Mesothelial cell of epicardium (in vitro differentiated cells): ENCODE measurements around the gene KCNJ4. TPM values are rescaled to one million over a fixed set of nuclear protein-coding genes. Genes with fewer than 3 reads are reported as not detected.

Experiments
- DNase-seq, 2 experiments: peaks; one replicate each; pipeline ENCODE4 v3.0.0; 2021; ENCODE audit warnings: low spot score in 2 of 2; ENCODE audit not compliant: unreplicated experiment in 2 of 2
- H3K27ac Mint-ChIP-seq: 2 replicates; pipeline ENCODE4 v1.8.0; 2021; ENCODE audit warnings: mixed read lengths
- H3K27me3 Mint-ChIP-seq: 2 replicates; pipeline ENCODE4 v1.8.0; 2021; ENCODE audit warnings: low read depth, mixed read lengths
- H3K36me3 Mint-ChIP-seq: 2 replicates; pipeline ENCODE4 v1.8.0; 2021; ENCODE audit warnings: mixed read lengths
- H3K4me1 Mint-ChIP-seq: 2 replicates; pipeline ENCODE4 v1.8.0; 2021; ENCODE audit warnings: mixed read lengths
- H3K4me3 Mint-ChIP-seq: 2 replicates; pipeline ENCODE4 v1.8.0; 2021; ENCODE audit warnings: mild to moderate bottlenecking, moderate library complexity, mixed read lengths
- H3K9me3 Mint-ChIP-seq: 2 replicates; pipeline ENCODE4 v1.8.0; 2021; ENCODE audit warnings: mixed read lengths
- total RNA-seq: library from RNA; stranded (reverse); gene quantifications from 3 replicates; pipeline ENCODE4 v1.2.1, GENCODE V29; 2021
- TF ChIP-seq, protein P1 (sequence below): fragments of 200-600 bp; sonication (generic); IDR thresholded peaks from one replicate; pipeline ENCODE4 v1.5.0; 2021; ENCODE audit warnings: antibody characterized with exemption; ENCODE audit not compliant: unreplicated experiment

KCNJ4 gene
- total RNA-seq, 1 donor from 2014 or later = 2.6 TPM

DNA sequence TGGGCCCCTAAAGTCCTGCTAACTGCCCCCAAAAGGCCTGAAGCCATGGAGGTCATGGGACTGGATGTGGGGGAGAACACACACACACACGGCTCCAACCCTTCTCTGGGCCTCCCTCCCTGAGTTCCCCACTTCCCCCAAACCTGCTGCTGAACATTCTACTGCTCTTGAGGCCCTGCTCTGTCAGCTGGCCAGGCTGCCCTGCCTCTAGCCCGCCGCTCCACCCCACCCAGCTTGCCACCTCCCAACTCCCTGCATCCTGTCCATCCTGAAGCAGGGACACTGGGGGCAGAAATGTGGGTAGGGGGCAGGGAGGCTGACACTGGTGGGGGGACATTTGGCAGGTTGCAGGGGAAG lies 1.0 kb downstream of the KCNJ4 start:
- no peaks in the 10 kb centered on the region for H3K36me3 Mint-ChIP-seq
- peaks cover 32% of the 10 kb centered on the region for H3K4me1 Mint-ChIP-seq
- DNase-seq = no peak
- H3K27ac Mint-ChIP-seq = no peak overlapping the region
- peak overlapping the region; percentile 71 for H3K4me3 Mint-ChIP-seq
- TF ChIP-seq, protein P1, sequence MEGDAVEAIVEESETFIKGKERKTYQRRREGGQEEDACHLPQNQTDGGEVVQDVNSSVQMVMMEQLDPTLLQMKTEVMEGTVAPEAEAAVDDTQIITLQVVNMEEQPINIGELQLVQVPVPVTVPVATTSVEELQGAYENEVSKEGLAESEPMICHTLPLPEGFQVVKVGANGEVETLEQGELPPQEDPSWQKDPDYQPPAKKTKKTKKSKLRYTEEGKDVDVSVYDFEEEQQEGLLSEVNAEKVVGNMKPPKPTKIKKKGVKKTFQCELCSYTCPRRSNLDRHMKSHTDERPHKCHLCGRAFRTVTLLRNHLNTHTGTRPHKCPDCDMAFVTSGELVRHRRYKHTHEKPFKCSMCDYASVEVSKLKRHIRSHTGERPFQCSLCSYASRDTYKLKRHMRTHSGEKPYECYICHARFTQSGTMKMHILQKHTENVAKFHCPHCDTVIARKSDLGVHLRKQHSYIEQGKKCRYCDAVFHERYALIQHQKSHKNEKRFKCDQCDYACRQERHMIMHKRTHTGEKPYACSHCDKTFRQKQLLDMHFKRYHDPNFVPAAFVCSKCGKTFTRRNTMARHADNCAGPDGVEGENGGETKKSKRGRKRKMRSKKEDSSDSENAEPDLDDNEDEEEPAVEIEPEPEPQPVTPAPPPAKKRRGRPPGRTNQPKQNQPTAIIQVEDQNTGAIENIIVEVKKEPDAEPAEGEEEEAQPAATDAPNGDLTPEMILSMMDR = no peak
- H3K27me3 Mint-ChIP-seq = peaks cover 53% of the 10 kb centered on the region
- H3K9me3 Mint-ChIP-seq = no peaks in the 10 kb centered on the region

DNA sequence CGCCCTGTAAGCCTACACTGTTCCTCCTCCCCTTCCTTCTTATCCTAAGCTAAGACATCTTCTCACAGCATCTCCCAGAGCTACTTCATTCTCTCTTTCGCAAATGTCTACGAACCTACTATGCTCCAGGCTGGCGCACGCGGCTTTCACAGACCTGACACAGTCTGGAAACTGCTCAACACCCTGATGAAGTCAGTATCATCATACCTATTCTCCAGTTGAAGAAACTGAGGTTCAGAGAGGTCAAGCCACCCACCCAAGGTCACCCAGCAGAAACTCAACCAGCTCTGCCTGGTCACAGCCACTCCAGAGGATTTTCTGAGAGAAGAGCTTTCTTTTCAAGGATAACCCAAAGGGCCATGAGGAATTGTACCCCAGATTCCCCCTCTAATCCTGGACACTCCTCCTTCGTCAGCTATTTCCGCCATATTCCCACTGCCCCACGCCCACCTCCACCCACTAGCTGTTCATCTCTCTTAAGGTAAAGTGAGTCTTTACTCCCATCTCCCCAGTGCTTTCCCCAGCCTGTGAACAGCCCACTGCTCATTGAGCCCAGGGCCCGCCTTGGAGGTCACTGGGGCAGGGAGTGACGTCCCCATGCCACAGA lies 1.8 kb downstream of the KCNJ4 start:
- H3K27me3 Mint-ChIP-seq = peaks cover 53% of the 10 kb centered on the region
- H3K4me3 Mint-ChIP-seq = peak overlapping the region; percentile 71
- no peak overlapping the region for H3K27ac Mint-ChIP-seq

DNA sequence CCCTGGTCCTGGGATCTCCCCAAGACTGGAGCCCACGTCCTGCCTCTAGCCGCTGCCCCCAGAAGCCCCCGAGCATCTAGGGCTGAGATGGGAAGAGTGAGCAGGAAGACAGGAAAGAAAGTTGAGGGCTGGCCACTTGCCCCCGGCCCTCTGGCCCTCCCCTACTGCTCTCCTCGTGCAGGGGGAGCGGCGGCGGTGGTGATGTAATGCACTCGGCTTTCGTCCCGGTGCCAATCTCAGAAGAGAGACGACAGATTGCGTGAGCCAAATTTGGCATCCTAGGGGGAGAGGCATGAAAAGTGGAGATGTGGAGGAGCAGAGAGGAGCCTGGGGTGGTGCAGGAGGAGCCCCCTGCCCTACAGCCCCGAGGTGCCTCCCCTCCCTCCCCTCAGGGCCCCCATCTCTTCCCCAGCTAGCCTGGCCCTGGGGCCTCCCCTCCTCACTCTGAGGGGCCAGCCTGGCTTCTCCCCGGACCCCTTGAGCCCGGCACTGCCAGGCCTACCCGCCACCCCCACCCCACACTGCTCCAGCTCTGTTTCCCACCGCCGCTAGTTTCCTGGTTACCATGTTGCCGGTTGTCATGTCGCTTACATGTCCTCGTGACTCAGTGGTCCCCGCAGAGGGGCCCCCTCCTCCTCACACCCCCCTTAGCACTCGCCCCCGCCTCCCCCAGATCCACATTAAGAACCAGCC lies 2.5 kb downstream of the KCNJ4 start:
- DNase-seq = no peak
- TF ChIP-seq, protein P1 = no peak
- no peak overlapping the region for H3K27ac Mint-ChIP-seq
- H3K27me3 Mint-ChIP-seq = peaks cover 53% of the 10 kb centered on the region
- H3K36me3 Mint-ChIP-seq = no peaks in the 10 kb centered on the region
- peaks cover 29% of the 10 kb centered on the region for H3K4me1 Mint-ChIP-seq
- H3K4me3 Mint-ChIP-seq = no peak overlapping the region
- H3K9me3 Mint-ChIP-seq = no peaks in the 10 kb centered on the region

More for the DNA sequence above, 1.8 kb downstream of the KCNJ4 start:
- TF ChIP-seq, protein P1 = no peak
- no peak for DNase-seq
- Mint-ChIP-seq H3K9me3 (no peaks in the 10 kb centered on the region), H3K36me3 (no peaks in the 10 kb centered on the region), H3K4me1 (peaks cover 32% of the 10 kb centered on the region)

DNA sequence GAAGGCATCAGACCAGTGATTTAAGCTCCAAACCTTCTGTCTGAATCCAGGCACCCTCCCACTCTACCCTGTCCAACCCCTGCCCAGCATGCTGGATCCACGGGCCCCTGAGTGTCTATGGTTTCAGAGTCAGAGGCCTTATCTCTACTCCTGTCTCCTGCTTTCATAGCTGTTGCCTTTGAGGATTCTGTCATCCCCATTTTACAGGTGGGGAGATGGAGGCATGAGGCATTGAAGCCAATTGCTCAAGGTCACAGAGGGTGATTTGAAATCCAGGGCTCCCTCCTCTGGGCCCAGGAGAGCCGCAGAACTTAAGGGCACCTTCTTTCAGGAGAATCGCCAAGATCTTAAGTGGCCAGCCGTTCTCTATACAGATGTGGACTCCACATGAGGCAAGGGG lies 3.1 kb downstream of the KCNJ4 start:
- TF ChIP-seq, protein P1 = no peak
- H3K27ac Mint-ChIP-seq = no peak overlapping the region
- H3K4me1 Mint-ChIP-seq = peaks cover 23% of the 10 kb centered on the region
- H3K9me3 Mint-ChIP-seq = no peaks in the 10 kb centered on the region
- DNase-seq = no peak
- no peak overlapping the region for H3K4me3 Mint-ChIP-seq
- peaks cover 50% of the 10 kb centered on the region for H3K27me3 Mint-ChIP-seq
- no peaks in the 10 kb centered on the region for H3K36me3 Mint-ChIP-seq

DNA sequence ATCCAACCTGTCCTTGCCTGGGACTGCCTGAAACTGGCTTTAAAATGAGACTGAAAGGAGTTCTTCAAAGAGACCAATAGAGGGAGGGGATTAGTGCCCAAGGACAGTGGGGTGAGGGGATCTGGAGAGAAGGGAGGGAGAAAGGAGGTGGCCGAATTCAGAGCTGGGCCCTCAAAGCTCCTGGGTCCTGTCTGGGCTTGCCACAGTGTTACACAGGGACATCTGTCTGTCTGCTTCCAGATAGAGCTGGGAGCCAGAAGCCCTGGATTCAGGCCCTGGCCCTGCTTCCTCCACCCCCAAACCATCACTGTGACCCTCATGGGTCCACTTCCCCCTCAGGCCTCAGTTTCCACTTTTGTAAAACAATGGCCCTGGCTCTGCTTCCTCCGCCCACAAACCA lies 3.6 kb downstream of the KCNJ4 start:
- TF ChIP-seq, protein P1 = no peak
- no peaks in the 10 kb centered on the region for H3K9me3 Mint-ChIP-seq
- no peak overlapping the region for H3K27ac Mint-ChIP-seq
- no peak for DNase-seq
- peaks cover 18% of the 10 kb centered on the region for H3K4me1 Mint-ChIP-seq
- H3K27me3 Mint-ChIP-seq = peaks cover 45% of the 10 kb centered on the region
- no peaks in the 10 kb centered on the region for H3K36me3 Mint-ChIP-seq
- no peak overlapping the region for H3K4me3 Mint-ChIP-seq
